EL (cell line): Measurements from ENCODE around the gene SLCO1C1.

Experiments used
- DNase-seq: peaks from one replicate; pipeline ENCODE4 v3.0.0-alpha.2; 2016

Gene SLCO1C1

DNA sequence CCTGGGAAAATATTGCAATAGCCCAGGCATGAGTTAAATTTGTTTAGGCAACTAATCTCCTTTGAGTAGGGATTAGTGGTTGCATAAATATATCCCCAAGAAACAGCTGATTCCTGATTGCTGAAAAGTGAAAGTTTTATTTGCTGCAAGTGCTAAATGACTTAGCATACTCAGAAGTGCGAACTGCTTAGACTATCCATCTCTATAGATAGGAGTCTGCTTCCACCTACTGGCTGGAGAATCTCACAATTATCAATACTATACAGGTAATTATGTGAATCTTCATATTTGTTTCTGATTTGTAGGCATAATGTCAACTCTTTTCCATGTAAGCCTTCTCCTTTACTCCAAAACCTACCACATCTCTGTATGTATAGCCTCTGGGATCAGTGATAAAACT, 103.4 kb downstream of the SLCO1C1 start:
- peak; percentile 20 for DNase-seq

DNA sequence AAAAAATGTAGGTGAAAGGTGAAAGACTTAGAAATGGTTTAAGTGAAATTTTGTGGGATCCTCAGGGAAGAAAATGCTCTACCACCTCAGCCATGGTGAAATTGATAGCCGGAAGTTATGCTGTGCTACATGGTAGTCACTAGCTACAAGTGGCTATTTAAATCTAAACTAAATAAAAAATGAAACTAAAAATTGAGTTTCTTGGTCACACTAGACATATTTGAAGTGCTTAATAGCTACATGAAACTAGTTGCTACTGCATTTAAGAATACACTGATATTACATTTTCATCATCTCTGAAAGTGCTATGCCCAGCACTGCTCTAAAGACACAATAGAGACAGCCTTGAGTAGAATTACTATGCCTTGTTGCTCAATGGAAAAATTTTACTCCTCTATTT, 105.0 kb downstream of the SLCO1C1 start:
- DNase-seq = no peak

- DNase-seq = no peak
These were observed 105.9 kb downstream of the SLCO1C1 start for GRCh38 chr12:20801035-20801434.
